HepG2 (cell line): Measurements from ENCODE around the gene DNMT3A. TPM values are rescaled to one million over a fixed set of nuclear protein-coding genes. Genes with fewer than 3 reads are reported as not detected.

ENCODE experiments used
- ADNP ChIP-seq: sonication (generic); formaldehyde crosslinking; IDR thresholded peaks from 2 replicates; pipeline ENCODE4 v1.4.0; 2020; ENCODE audit warnings: missing genetic modification reagents
- AGO2 ChIP-seq: fragments of 200-400 bp; formaldehyde crosslinking; optimal IDR thresholded peaks from 2 replicates; pipeline ENCODE3; 2017; ENCODE audit warnings: mild to moderate bottlenecking, low read depth, low read length, moderate library complexity
- ATF3 ChIP-seq: sonication (generic); formaldehyde crosslinking; IDR thresholded peaks from 2 replicates; pipeline ENCODE4 v1.4.0; 2020; ENCODE audit warnings: missing genetic modification reagents
- CREM ChIP-seq, 2 experiments: sonication (generic) in 1 of 2; formaldehyde crosslinking in 1 of 2; IDR thresholded peaks; 2 replicates each; pipeline versions ENCODE4 v1.4.0 to v1.6.1; 2016 to 2020; ENCODE audit warnings: antibody characterized with exemption in 1 of 2, mild to moderate bottlenecking in 1 of 2, missing genetic modification reagents in 1 of 2
- HNRNPK ChIP-seq: fragments of 200-400 bp; formaldehyde crosslinking; IDR thresholded peaks from 2 replicates; pipeline ENCODE4 v1.6.1; 2018; ENCODE audit warnings: low read length, low read depth, moderate library complexity, mild to moderate bottlenecking; ENCODE audit not compliant: poor library complexity, severe bottlenecking
- NR1H2 ChIP-seq: sonication (generic); formaldehyde crosslinking; IDR thresholded peaks from 2 replicates; pipeline ENCODE4 v1.8.1; 2022; ENCODE audit warnings: low read depth, missing genetic modification reagents, borderline replicate concordance
- PHF20 ChIP-seq: sonication (generic); formaldehyde crosslinking; IDR thresholded peaks from 2 replicates; pipeline ENCODE4 v1.5.0; 2020; ENCODE audit warnings: mild to moderate bottlenecking, missing genetic modification reagents
- RBM22 ChIP-seq: fragments of 200-400 bp; formaldehyde crosslinking; optimal IDR thresholded peaks from 2 replicates; pipeline ENCODE3; 2017; ENCODE audit warnings: mild to moderate bottlenecking, low read length, moderate library complexity
- RFX3 ChIP-seq: IDR thresholded peaks from 2 replicates; pipeline ENCODE4 v1.6.1; 2016; ENCODE audit warnings: missing biosample characterization, missing genetic modification reagents
- SCMH1 ChIP-seq: sonication (generic); formaldehyde crosslinking; IDR thresholded peaks from 2 replicates; pipeline ENCODE4 v1.9.0; 2021; ENCODE audit warnings: missing genetic modification reagents, mild to moderate bottlenecking, borderline replicate concordance
- SPEN ChIP-seq: sonication (generic); formaldehyde crosslinking; IDR thresholded peaks from 2 replicates; pipeline ENCODE4 v1.5.1; 2020; ENCODE audit warnings: low read depth, mild to moderate bottlenecking, missing genetic modification reagents
- ZBTB3 ChIP-seq: sonication (generic); formaldehyde crosslinking; IDR thresholded peaks from 2 replicates; pipeline ENCODE4 v1.4.0; 2020; ENCODE audit warnings: low read depth, mild to moderate bottlenecking, moderate library complexity, missing genetic modification reagents, borderline replicate concordance
- ZNF3 ChIP-seq: IDR thresholded peaks from 2 replicates; pipeline ENCODE4 v1.7.0; 2017; ENCODE audit warnings: inconsistent platforms
- polyA plus RNA-seq, 8 experiments: library from polyadenylated mRNA; depleted of rRNA in 3 of 8; stranded (reverse) in 7 of 8; unstranded in 1 of 8; fragments of >200 nt; fragmentation: Illumina TruSeq in 4 of 8; extraction: Trizol in 4 of 8; gene quantifications; 2 replicates each; pipeline versions ENCODE4 v1.2.1 to v1.2.3, GENCODE V29; 2011 to 2016; ENCODE audit warnings: low read depth in 4 of 8, missing spikeins in 1 of 8, mixed read lengths in 1 of 8; ENCODE audit not compliant: insufficient read depth in 1 of 8
- total RNA-seq, 5 experiments: library from RNA; depleted of rRNA; stranded (reverse); fragments of >200 nt; fragmentation: Illumina TruSeq; extraction: Trizol; gene quantifications; 2 replicates each; pipeline ENCODE4 v1.2.3, GENCODE V29; 2016; ENCODE audit warnings: low read depth in 1 of 5
- TF ChIP-seq, protein P1 (sequence below): sonication (generic); formaldehyde crosslinking; IDR thresholded peaks from 2 replicates; pipeline ENCODE4 v1.4.0; 2020; ENCODE audit warnings: low read depth, mild to moderate bottlenecking, missing genetic modification reagents

The DNMT3A gene
- total and polyA plus RNA-seq, 2 of the 13 experiments (the other 11 are each of a cell fraction or from before 2014, with no cell fraction given), result 14.7 to 29.1 TPM

DNA sequence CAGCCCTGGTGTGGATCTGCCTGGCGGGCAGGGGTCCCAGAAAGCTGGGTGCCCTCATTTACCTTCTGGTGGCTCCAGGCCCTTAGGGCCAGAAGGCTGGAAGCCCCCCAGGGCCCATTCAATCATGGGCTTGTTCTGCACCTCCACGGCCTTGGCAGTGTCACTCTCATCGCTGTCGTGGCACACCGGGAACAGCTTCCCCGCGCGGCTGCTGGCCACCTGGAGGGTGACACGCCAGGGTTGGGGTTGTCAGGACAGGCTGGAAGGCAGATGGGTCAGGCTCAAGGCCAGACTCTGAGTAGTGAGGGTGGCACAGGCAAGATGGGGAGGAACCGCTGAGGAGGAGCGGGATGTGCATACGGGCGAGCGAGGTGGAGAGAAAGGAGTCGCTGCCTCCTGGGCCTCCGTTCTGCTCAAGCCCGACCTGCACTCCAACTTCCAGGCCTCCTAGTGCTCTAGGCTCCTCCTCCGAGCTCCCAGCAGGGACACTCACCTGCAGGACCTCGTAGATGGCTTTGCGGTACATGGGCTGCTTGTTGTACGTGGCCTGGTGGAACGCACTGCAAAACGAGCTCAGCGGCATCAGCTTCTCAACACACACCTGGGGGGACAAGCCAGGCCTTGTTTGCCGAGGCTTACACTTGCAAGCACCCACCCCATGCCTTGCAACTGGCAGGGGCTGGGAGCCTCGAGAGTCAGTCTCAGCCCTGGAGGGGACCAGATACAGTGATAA, 95.0 kb downstream of the DNMT3A start (continued):
- TF ChIP-seq ZNF3, result no peak
- TF ChIP-seq PHF20 (CRISPR knock-in tag), result no peak
- TF ChIP-seq HNRNPK, result no peak
- TF ChIP-seq, protein P1, sequence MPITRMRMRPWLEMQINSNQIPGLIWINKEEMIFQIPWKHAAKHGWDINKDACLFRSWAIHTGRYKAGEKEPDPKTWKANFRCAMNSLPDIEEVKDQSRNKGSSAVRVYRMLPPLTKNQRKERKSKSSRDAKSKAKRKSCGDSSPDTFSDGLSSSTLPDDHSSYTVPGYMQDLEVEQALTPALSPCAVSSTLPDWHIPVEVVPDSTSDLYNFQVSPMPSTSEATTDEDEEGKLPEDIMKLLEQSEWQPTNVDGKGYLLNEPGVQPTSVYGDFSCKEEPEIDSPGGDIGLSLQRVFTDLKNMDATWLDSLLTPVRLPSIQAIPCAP (CRISPR knock-in tag), result no peak
- no peak for TF ChIP-seq SCMH1 (CRISPR knock-in tag)
- TF ChIP-seq ZBTB3 (CRISPR knock-in tag), result no peak
- no peak for TF ChIP-seq ATF3
- no peak for TF ChIP-seq RBM22
- TF ChIP-seq AGO2, result peak; percentile 71
- TF ChIP-seq RFX3 (CRISPR knock-in tag), result no peak
- TF ChIP-seq ADNP (CRISPR knock-in tag), result no peak
- no peak for TF ChIP-seq NR1H2 (CRISPR knock-in tag)
- TF ChIP-seq CREM (IDR thresholded peaks at IDR 0.05), result no peak
- TF ChIP-seq CREM (CRISPR knock-in tag; IDR thresholded peaks at IDR 0.05), result no peak
- no peak for TF ChIP-seq SPEN (CRISPR knock-in tag)
